AG09309 (cell line): ENCODE data around the gene DLX6.

ENCODE experiments used
- DNase-seq: peaks from one replicate; pipeline ENCODE4 v3.0.0-alpha.2; 2010; ENCODE audit warnings: low read depth
- H3K4me3 ChIP-seq: 2 replicates; pipeline ENCODE4 v1.5.1; 2011; ENCODE audit warnings: mild to moderate bottlenecking, low read depth, low read length, moderate library complexity; ENCODE audit not compliant: control insufficient read depth
- CTCF ChIP-seq: IDR thresholded peaks from 2 replicates; pipeline ENCODE4 v1.5.1; 2011; ENCODE audit warnings: mild to moderate bottlenecking, low read depth, low read length, inconsistent platforms; ENCODE audit not compliant: insufficient read depth, control insufficient read depth; ENCODE audit errors: missing control alignments

The DLX6 gene

GRCh38 chr7:96998744-96999143 is 6.6 kb upstream of the DLX6 start:
- H3K4me3 ChIP-seq: no peak overlapping the region
- TF ChIP-seq CTCF: no peak
- DNase-seq: no peak

- no peak for DNase-seq
- TF ChIP-seq CTCF: no peak
- H3K4me3 ChIP-seq: no peak overlapping the region
These were observed 4.1 kb upstream of the DLX6 start for GRCh38 chr7:97001221-97001620.

GRCh38 chr7:97001656-97002554 is 3.4 kb upstream of the DLX6 start:
- no peak overlapping the region for H3K4me3 ChIP-seq
- no peak for DNase-seq
- no peak for TF ChIP-seq CTCF

DNA sequence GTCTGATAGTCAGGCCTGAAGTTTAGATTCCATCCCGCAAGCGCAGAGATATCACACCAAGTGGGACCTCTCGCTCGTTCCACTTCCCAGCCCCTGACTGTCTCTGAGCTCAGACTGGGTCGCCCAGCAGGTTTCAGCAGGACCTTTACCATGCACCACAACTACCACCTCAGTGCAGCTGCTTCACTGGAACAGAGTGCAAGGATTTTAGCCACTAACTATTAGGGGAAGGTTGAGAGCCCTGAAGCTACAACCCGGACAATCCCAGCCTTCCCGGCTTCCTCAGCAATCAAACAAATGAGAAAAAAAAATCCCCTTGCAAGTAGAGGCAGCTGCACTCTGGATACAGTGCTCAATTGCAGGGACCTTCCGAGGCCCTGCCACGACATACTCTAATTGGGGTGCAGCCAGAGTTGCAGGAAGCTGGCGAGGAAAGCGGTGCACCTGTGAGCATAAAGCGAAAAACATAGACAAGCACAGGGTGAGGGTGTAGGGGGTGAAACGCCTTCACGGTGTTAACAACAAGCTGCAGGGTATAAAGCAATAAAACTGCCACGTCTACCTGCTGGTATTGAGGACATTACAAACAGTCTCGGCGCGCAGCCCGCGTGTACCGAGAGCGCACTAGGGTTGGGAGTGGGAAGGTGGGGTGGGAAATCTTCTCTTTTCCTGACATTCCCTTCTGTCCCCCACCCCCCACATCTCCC is 2.6 kb upstream of the DLX6 start:
- no peak for DNase-seq
- TF ChIP-seq CTCF: no peak
- no peak overlapping the region for H3K4me3 ChIP-seq

GRCh38 chr7:97003262-97004246 is 1.8 kb upstream of the DLX6 start:
- DNase-seq: no peak

More at GRCh38 chr7:97003262-97004246, 1.8 kb upstream of the DLX6 start:
- TF ChIP-seq CTCF: no peak
- H3K4me3 ChIP-seq: no peak overlapping the region
